ENCODE data around the gene KLHL3.

- TF ChIP-seq CTCF (tag by site-specific recombination; IDR thresholded peaks at IDR 0.05) (no peak), REST (tag by site-specific recombination; IDR thresholded peaks at IDR 0.05) (no peak), ZNF792 (tag by site-specific recombination; IDR thresholded peaks at IDR 0.05) (no peak), KLF10 (tag by site-specific recombination; IDR thresholded peaks at IDR 0.05) (no peak), ZBTB17 (tag by site-specific recombination; IDR thresholded peaks at IDR 0.05) (no peak), ZNF274 (IDR thresholded peaks at IDR 0.05; ENCODE audit: low read length) (no peak), ZNF274 (tag by site-specific recombination; IDR thresholded peaks at IDR 0.05; ENCODE audit: borderline replicate concordance) (no peak), ZNF302 (tag by site-specific recombination; IDR thresholded peaks at IDR 0.05; ENCODE audit: low read depth) (no peak), PATZ1 (tag by site-specific recombination; IDR thresholded peaks at IDR 0.05) (no peak), ZSCAN18 (tag by site-specific recombination; IDR thresholded peaks at IDR 0.05) (no peak), ZNF292 (tag by site-specific recombination; IDR thresholded peaks at IDR 0.05; ENCODE audit: borderline replicate concordance, low read depth) (no peak), ZFP37 (tag by site-specific recombination; IDR thresholded peaks at IDR 0.05) (no peak), ZNF114 (tag by site-specific recombination; IDR thresholded peaks at IDR 0.05) (no peak)
Observed at GRCh38 chr5:137708062-137708461, 27.8 kb downstream of the KLHL3 start.
